ENCODE measurements around the gene TFCP2L1. TPM values are rescaled to one million over a fixed set of nuclear protein-coding genes. Genes with fewer than 3 reads are reported as not detected.

TFCP2L1 gene
- total and polyA plus RNA-seq, 4 donors, result 0.06 to 1.5 (median 0.36) TPM

- DNase-seq (ENCODE audit: low spot score), result no peak
- Histone ChIP-seq H3K9ac (ENCODE audit: low read depth in 1 of 2, low read length in 2 of 2) (no peak overlapping the region), H3K4me1 (ENCODE audit: control insufficient read depth in 4 of 4, insufficient read depth in 4 of 4, low read length in 3 of 4) (peaks cover 0 to 31% (median 20%) of the 10 kb centered on the region in 4 donors), H3K9me3 (ENCODE audit: control insufficient read depth in 4 of 4, low read length in 3 of 4) (no peaks in the 10 kb centered on the region), H3K27ac (ENCODE audit: low read depth in 1 of 2, low read length in 2 of 2) (no peak overlapping the region), H3K4me3 (ENCODE audit: low read depth in 1 of 3, low read length in 3 of 3) (no peak overlapping the region), H3K36me3 (ENCODE audit: control insufficient read depth in 4 of 4, insufficient read depth in 3 of 4, low read depth in 1 of 4, low read length in 3 of 4) (no peaks in the 10 kb centered on the region), H3K27me3 (ENCODE audit: control insufficient read depth in 4 of 4, insufficient read depth in 4 of 4, low read length in 3 of 4) (peaks cover 0 to 2% (median under 1%) of the 10 kb centered on the region in 4 donors)
- no peak for TF ChIP-seq ATF3 (IDR thresholded peaks at IDR 0.05)
- no peak for TF ChIP-seq EGR1 (IDR thresholded peaks at IDR 0.05; ENCODE audit: low read depth in 2 of 2)
- TF ChIP-seq GABPA (IDR thresholded peaks at IDR 0.05 in 1 of 2, conservative IDR thresholded peaks at IDR 0.05 in 1 of 2), result no peak
- no peak for TF ChIP-seq FOXA2 (IDR thresholded peaks at IDR 0.05)
- TF ChIP-seq HNF4A (conservative IDR thresholded peaks at IDR 0.05), result peak in 1 of 2 donors; percentile 55
- TF ChIP-seq REST (IDR thresholded peaks at IDR 0.05), result no peak
- TF ChIP-seq HNF4G (IDR thresholded peaks at IDR 0.05), result no peak
- WGBS, result 67% methylated on average over 10 of the region's 10 CpGs
Measured at GRCh38 chr2:121279476-121280220, 5.4 kb downstream of the TFCP2L1 start.

- DNase-seq (ENCODE audit: low spot score), result no peak
- H3K36me3 ChIP-seq (ENCODE audit: control insufficient read depth in 4 of 4, insufficient read depth in 3 of 4, low read depth in 1 of 4, low read length in 3 of 4), result no peaks in the 10 kb centered on the region
- peaks cover 0 to 13% (median 5%) of the 10 kb centered on the region in 4 donors for H3K4me1 ChIP-seq (ENCODE audit: control insufficient read depth in 4 of 4, insufficient read depth in 4 of 4, low read length in 3 of 4)
- H3K27ac ChIP-seq (ENCODE audit: low read depth in 1 of 2, low read length in 2 of 2), result no peak overlapping the region
- H3K4me3 ChIP-seq (ENCODE audit: low read depth in 1 of 3, low read length in 3 of 3), result no peak overlapping the region
- H3K9me3 ChIP-seq (ENCODE audit: control insufficient read depth in 4 of 4, low read length in 3 of 4), result no peaks in the 10 kb centered on the region
- no peak overlapping the region for H3K9ac ChIP-seq (ENCODE audit: low read depth in 1 of 2, low read length in 2 of 2)
- WGBS, result 89% methylated on average over 6 of the region's 6 CpGs
- no peak for TF ChIP-seq ZBTB33 (IDR thresholded peaks at IDR 0.05)
- no peak for TF ChIP-seq NR2F2 (IDR thresholded peaks at IDR 0.05)
- no peak for TF ChIP-seq REST (IDR thresholded peaks at IDR 0.05)
- no peak for TF ChIP-seq RXRA (IDR thresholded peaks at IDR 0.05)
- no peaks in the 10 kb centered on the region for H3K27me3 ChIP-seq (ENCODE audit: control insufficient read depth in 4 of 4, insufficient read depth in 4 of 4, low read length in 3 of 4)
Measured at GRCh38 chr2:121276341-121276740, 8.7 kb downstream of the TFCP2L1 start.

All from liver (tissue), 9 donors.